Stimulated activated CD4-positive, alpha-beta T cell treated with anti-CD3 and anti-CD28 coated beads, TNF-alpha, amount 100 ng/mL, for 4 hours (primary cell): Measurements from ENCODE around the gene PILRA.
"Not testable (repeated sequence)": the region's sequence is repeated elsewhere in the genome, so short reads cannot be mapped to it uniquely, and the experiment has no call there.

Experiments used
- DNase-seq, 3 experiments: peaks; one replicate each; pipeline ENCODE4 v3.0.0-alpha.2; 2020; ENCODE audit warnings: low read depth in 3 of 3

PILRA gene

GRCh38 chr7:100358027-100358856 is 15.0 kb upstream of the PILRA start, which contains the start of gene PILRB:
TSS of gene PILRB (plus strand) at chr7:100358117. CDS start at chr7:100358303, 186 bp downstream.
- DNase-seq = no peak

- DNase-seq = no peak
Measured at GRCh38 chr7:100358857-100359212, 14.5 kb upstream of the PILRA start.

- no peak for DNase-seq
Measured at GRCh38 chr7:100360135-100360854, 13.0 kb upstream of the PILRA start.

- no peak for DNase-seq
Measured at GRCh38 chr7:100363098-100363497, 10.2 kb upstream of the PILRA start.

GRCh38 chr7:100363797-100364196 is 9.5 kb upstream of the PILRA start:
- not testable (repeated sequence) for DNase-seq

- no peak for DNase-seq
Measured at GRCh38 chr7:100364480-100364879, 8.8 kb upstream of the PILRA start.

- DNase-seq = not testable (repeated sequence)
Measured at GRCh38 chr7:100365998-100366367, 7.3 kb upstream of the PILRA start.

GRCh38 chr7:100366411-100367250 is 6.7 kb upstream of the PILRA start:
- DNase-seq = no peak

- DNase-seq = no peak
Measured at GRCh38 chr7:100367251-100367620, 6.1 kb upstream of the PILRA start.

- no peak for DNase-seq
Measured at GRCh38 chr7:100367676-100368613, 5.3 kb upstream of the PILRA start.

- no peak for DNase-seq
Measured at GRCh38 chr7:100369105-100369504, 4.2 kb upstream of the PILRA start.

- DNase-seq = no peak
Measured at GRCh38 chr7:100370303-100370702, 3.0 kb upstream of the PILRA start.

GRCh38 chr7:100370746-100371145 is 2.5 kb upstream of the PILRA start:
- DNase-seq = no peak

GRCh38 chr7:100371561-100372171 is 1.6 kb upstream of the PILRA start:
- DNase-seq = no peak

- no peak for DNase-seq
Measured at GRCh38 chr7:100372256-100372655, 1.0 kb upstream of the PILRA start.

GRCh38 chr7:100372694-100373093 is 593 bp upstream of the PILRA start:
- DNase-seq = no peak

- DNase-seq = not testable (repeated sequence)
Measured at GRCh38 chr7:100373870-100374598, 747 bp downstream of the PILRA start.

- DNase-seq = no peak
Measured at GRCh38 chr7:100374601-100375000, 1.3 kb downstream of the PILRA start.

- no peak for DNase-seq
Measured at GRCh38 chr7:100376066-100376465, 2.8 kb downstream of the PILRA start.
